KMS-11 (cell line): ENCODE measurements around the gene GPS1.
A peak's percentile ranks its signal among the peaks of the same experiment; 100 is the strongest.

ENCODE experiments used
- H2AFZ ChIP-seq: fragments of 200-600 bp; sonication (generic); 2 replicates; pipeline ENCODE4 v1.6.1; 2016; ENCODE audit warnings: antibody characterized with exemption, mixed run types, low read depth
- H3K27ac ChIP-seq: fragments of 200-600 bp; sonication (generic); 2 replicates; pipeline ENCODE4 v1.6.1; 2016; ENCODE audit warnings: mild to moderate bottlenecking, mixed run types
- H3K27me3 ChIP-seq: fragments of 200-600 bp; sonication (generic); 2 replicates; pipeline ENCODE4 v1.6.1; 2017; ENCODE audit warnings: mild to moderate bottlenecking, low read depth, mixed run types, moderate library complexity; ENCODE audit not compliant: insufficient read depth
- H3K36me3 ChIP-seq: fragments of 200-600 bp; sonication (generic); 2 replicates; pipeline ENCODE4 v1.6.1; 2017; ENCODE audit warnings: mild to moderate bottlenecking, mixed run types; ENCODE audit not compliant: insufficient read depth
- H3K4me1 ChIP-seq: fragments of 200-600 bp; sonication (generic); 2 replicates; pipeline ENCODE4 v1.6.1; 2016; ENCODE audit warnings: mild to moderate bottlenecking, low read depth, mixed run types; ENCODE audit not compliant: poor library complexity, severe bottlenecking
- H3K4me2 ChIP-seq: fragments of 200-600 bp; sonication (generic); 2 replicates; pipeline ENCODE4 v1.7.0; 2016; ENCODE audit warnings: mild to moderate bottlenecking, mixed run types
- H3K4me3 ChIP-seq: fragments of 200-600 bp; sonication (generic); IDR thresholded peaks from 2 replicates; pipeline ENCODE4 v1.6.1; 2017; ENCODE audit warnings: low read depth, low read length, mixed read lengths; ENCODE audit not compliant: insufficient read depth
- H3K79me2 ChIP-seq: fragments of 200-600 bp; sonication (generic); 2 replicates; pipeline ENCODE4 v1.6.1; 2016; ENCODE audit warnings: low read depth, mixed run types; ENCODE audit not compliant: insufficient read depth
- H3K9ac ChIP-seq: fragments of 200-600 bp; sonication (generic); 2 replicates; pipeline ENCODE4 v1.6.1; 2016; ENCODE audit warnings: mild to moderate bottlenecking, mixed run types
- H4K20me1 ChIP-seq: fragments of 200-600 bp; sonication (generic); 2 replicates; pipeline ENCODE4 v1.6.1; 2016; ENCODE audit warnings: mild to moderate bottlenecking, mixed run types; ENCODE audit not compliant: insufficient read depth
- TF ChIP-seq, protein P1 (sequence below): fragments of 200-600 bp; sonication (generic); conservative IDR thresholded peaks from 2 replicates; pipeline ENCODE4 v1.6.1; 2017; ENCODE audit warnings: low read depth, mild to moderate bottlenecking, antibody characterized with exemption, low read length, moderate library complexity, mixed read lengths

Gene GPS1

DNA sequence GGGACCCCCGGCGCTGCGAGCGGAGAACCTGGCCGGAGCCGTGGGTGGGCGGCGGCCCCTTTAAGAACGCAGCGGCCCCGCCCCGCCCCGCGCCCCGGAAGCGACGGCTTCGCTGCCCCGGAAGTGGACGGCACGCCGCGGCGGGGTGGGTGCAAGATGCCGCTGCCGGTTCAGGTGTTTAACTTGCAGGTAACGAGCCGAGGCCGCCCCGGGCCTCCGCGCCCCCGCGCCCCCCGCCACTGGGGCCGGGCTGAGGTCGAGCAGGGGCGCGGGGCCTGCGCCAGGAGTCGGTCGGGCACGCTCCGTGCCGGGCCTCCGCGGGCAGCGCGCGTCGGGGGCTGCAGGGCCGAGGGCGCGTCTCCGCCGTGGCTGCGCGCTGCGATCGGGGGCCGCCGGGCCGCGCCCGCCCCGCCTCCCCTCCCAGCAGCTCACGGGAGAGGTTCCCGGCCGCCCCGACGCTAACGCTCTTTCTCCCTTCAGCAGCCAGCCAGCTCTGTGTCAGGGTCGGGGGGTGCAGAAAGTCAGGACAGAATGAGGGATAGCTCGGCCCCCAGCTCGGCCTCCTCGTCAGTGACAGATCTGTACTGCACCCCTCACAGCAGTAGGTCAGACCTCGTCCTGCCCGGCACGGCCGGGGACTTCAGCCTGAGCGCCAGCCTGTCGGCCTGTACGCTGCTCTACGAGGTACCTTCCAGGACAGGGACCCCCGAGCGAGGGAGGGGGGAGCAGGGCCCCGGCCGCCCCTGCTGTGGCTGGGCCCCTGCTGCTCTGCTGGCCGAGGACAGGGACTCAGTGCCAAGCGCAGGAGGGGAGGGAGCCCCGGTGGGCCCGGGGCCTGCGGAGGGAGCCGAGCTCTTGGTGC, at the start of gene GPS1, which contains the start of gene RFNG:
Gene GPS1, plus strand, starts transcription at position 123 of the 862 bp plus-strand sequence. Its CDS starts 34 bp downstream, at position 157.
Gene RFNG, minus strand, starts transcription at position 36 of the 862 bp plus-strand sequence. CDS start 45 bp downstream, outside the sequence.
- H3K27me3 ChIP-seq, result no peaks in the 10 kb centered on the region
- peaks cover 23% of the 10 kb centered on the region for H3K4me1 ChIP-seq
- H2AFZ ChIP-seq, result peak within 1 kb of the TSS; percentile 34; the same call in 1 of the 2 replicates
- TF ChIP-seq, protein P1, sequence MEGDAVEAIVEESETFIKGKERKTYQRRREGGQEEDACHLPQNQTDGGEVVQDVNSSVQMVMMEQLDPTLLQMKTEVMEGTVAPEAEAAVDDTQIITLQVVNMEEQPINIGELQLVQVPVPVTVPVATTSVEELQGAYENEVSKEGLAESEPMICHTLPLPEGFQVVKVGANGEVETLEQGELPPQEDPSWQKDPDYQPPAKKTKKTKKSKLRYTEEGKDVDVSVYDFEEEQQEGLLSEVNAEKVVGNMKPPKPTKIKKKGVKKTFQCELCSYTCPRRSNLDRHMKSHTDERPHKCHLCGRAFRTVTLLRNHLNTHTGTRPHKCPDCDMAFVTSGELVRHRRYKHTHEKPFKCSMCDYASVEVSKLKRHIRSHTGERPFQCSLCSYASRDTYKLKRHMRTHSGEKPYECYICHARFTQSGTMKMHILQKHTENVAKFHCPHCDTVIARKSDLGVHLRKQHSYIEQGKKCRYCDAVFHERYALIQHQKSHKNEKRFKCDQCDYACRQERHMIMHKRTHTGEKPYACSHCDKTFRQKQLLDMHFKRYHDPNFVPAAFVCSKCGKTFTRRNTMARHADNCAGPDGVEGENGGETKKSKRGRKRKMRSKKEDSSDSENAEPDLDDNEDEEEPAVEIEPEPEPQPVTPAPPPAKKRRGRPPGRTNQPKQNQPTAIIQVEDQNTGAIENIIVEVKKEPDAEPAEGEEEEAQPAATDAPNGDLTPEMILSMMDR, result no peak
- no peak within 1 kb of the TSS for H3K4me3 ChIP-seq
- H3K9ac ChIP-seq, result peak within 1 kb of the TSS; percentile 47; the same call in 1 of the 2 replicates
- H4K20me1 ChIP-seq, result no peaks in the 10 kb centered on the region
- peaks cover 17% of the 10 kb centered on the region; the same call in 1 of the 2 replicates for H3K79me2 ChIP-seq
- peak within 1 kb of the TSS; percentile 85 for H3K4me2 ChIP-seq
- H3K27ac ChIP-seq, result no peak within 1 kb of the TSS
- H3K36me3 ChIP-seq, result peaks cover 3% of the 10 kb centered on the region; the same call in 1 of the 2 replicates

- no peak overlapping the region for H3K9ac ChIP-seq
- no peak overlapping the region for H3K4me3 ChIP-seq
- no peaks in the 10 kb centered on the region for H3K36me3 ChIP-seq
- TF ChIP-seq, protein P1, result no peak
- no peaks in the 10 kb centered on the region for H4K20me1 ChIP-seq
- H3K27me3 ChIP-seq, result no peaks in the 10 kb centered on the region
- H2AFZ ChIP-seq, result no peak overlapping the region
- no peak overlapping the region for H3K27ac ChIP-seq
- no peaks in the 10 kb centered on the region for H3K4me1 ChIP-seq
- H3K79me2 ChIP-seq, result no peaks in the 10 kb centered on the region
- H3K4me2 ChIP-seq, result no peak overlapping the region
Observed at GRCh38 chr17:82003411-82004381, 48.0 kb upstream of the GPS1 start.

- H3K36me3 ChIP-seq, result no peaks in the 10 kb centered on the region
- no peaks in the 10 kb centered on the region for H3K79me2 ChIP-seq
- H2AFZ ChIP-seq, result no peak overlapping the region
- H3K9ac ChIP-seq, result no peak overlapping the region
- H4K20me1 ChIP-seq, result no peaks in the 10 kb centered on the region
- no peaks in the 10 kb centered on the region for H3K4me1 ChIP-seq
- TF ChIP-seq, protein P1, result no peak
- H3K27me3 ChIP-seq, result no peaks in the 10 kb centered on the region
- no peak overlapping the region for H3K4me3 ChIP-seq
- H3K4me2 ChIP-seq, result no peak overlapping the region
- no peak overlapping the region for H3K27ac ChIP-seq
Observed at GRCh38 chr17:82004517-82005455, 46.9 kb upstream of the GPS1 start.
